SK-N-SH (cell line): ENCODE data around the gene DOCK8.

Experiments used
- CHD2 ChIP-seq: fragments of 150-350 bp; IDR thresholded peaks from 2 replicates; pipeline ENCODE4 v1.6.1; 2018; ENCODE audit warnings: low read length; ENCODE audit not compliant: partially characterized antibody
- EP300 ChIP-seq, 2 experiments: IDR thresholded peaks; 2 replicates each; pipeline versions ENCODE4 v1.4.0 to v1.6.1; 2012; ENCODE audit warnings: borderline replicate concordance in 1 of 2, low read depth in 1 of 2, low read length in 1 of 2
- FOSL2 ChIP-seq: IDR thresholded peaks from 2 replicates; pipeline ENCODE4 v1.4.0; 2012; ENCODE audit warnings: low read depth, mild to moderate bottlenecking, moderate library complexity, borderline replicate concordance
- NRF1 ChIP-seq: IDR thresholded peaks from 2 replicates; pipeline ENCODE4 v1.6.1; 2012; ENCODE audit warnings: low read depth, mild to moderate bottlenecking, low read length
- YY1 ChIP-seq: IDR thresholded peaks from 2 replicates; pipeline ENCODE4 v1.4.0; 2012; ENCODE audit warnings: low read depth, mild to moderate bottlenecking
- TF ChIP-seq, protein P1 (sequence below): fragments of 200-600 bp; sonication (generic); IDR thresholded peaks from 2 replicates; pipeline ENCODE4 v1.6.1; 2017; ENCODE audit warnings: antibody characterized with exemption, mild to moderate bottlenecking, moderate library complexity

DNA sequence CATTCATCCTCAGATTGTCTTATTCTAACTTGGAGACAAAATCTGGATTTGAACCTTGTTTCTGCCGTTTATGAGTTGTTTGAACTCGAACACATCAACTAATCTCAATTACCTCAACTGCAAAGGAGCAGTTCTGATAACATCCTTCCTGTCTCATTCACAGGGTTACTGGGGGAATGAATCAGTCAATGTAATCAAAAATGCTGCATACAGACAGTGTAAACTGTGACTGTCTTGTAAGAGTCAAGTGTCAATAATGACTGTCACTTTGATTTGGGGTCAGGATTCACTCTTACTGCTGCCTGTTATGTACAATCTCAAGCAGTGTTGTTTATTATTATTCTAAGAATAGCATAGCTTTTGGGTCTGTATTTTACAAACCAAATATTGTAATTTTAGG lies 273.8 kb downstream of the DOCK8 start:
- TF ChIP-seq, protein P1, sequence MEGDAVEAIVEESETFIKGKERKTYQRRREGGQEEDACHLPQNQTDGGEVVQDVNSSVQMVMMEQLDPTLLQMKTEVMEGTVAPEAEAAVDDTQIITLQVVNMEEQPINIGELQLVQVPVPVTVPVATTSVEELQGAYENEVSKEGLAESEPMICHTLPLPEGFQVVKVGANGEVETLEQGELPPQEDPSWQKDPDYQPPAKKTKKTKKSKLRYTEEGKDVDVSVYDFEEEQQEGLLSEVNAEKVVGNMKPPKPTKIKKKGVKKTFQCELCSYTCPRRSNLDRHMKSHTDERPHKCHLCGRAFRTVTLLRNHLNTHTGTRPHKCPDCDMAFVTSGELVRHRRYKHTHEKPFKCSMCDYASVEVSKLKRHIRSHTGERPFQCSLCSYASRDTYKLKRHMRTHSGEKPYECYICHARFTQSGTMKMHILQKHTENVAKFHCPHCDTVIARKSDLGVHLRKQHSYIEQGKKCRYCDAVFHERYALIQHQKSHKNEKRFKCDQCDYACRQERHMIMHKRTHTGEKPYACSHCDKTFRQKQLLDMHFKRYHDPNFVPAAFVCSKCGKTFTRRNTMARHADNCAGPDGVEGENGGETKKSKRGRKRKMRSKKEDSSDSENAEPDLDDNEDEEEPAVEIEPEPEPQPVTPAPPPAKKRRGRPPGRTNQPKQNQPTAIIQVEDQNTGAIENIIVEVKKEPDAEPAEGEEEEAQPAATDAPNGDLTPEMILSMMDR = no peak
- no peak for TF ChIP-seq YY1
- TF ChIP-seq FOSL2 = no peak
- TF ChIP-seq CHD2 = no peak
- TF ChIP-seq NRF1 = no peak
- no peak for TF ChIP-seq EP300 (IDR thresholded peaks at IDR 0.05; ENCODE audit: borderline replicate concordance in 1 of 2, low read depth in 1 of 2, low read length in 1 of 2)
